KMS-11 (cell line): ENCODE measurements around the gene ANK3.

Experiments
- H2AFZ ChIP-seq: fragments of 200-600 bp; sonication (generic); 2 replicates; pipeline ENCODE4 v1.6.1; 2016; ENCODE audit warnings: antibody characterized with exemption, mixed run types, low read depth
- H3K27ac ChIP-seq: fragments of 200-600 bp; sonication (generic); 2 replicates; pipeline ENCODE4 v1.6.1; 2016; ENCODE audit warnings: mild to moderate bottlenecking, mixed run types
- H3K27me3 ChIP-seq: fragments of 200-600 bp; sonication (generic); 2 replicates; pipeline ENCODE4 v1.6.1; 2017; ENCODE audit warnings: mild to moderate bottlenecking, low read depth, mixed run types, moderate library complexity; ENCODE audit not compliant: insufficient read depth
- H3K36me3 ChIP-seq: fragments of 200-600 bp; sonication (generic); 2 replicates; pipeline ENCODE4 v1.6.1; 2017; ENCODE audit warnings: mild to moderate bottlenecking, mixed run types; ENCODE audit not compliant: insufficient read depth
- H3K4me1 ChIP-seq: fragments of 200-600 bp; sonication (generic); 2 replicates; pipeline ENCODE4 v1.6.1; 2016; ENCODE audit warnings: mild to moderate bottlenecking, low read depth, mixed run types; ENCODE audit not compliant: poor library complexity, severe bottlenecking
- H3K4me2 ChIP-seq: fragments of 200-600 bp; sonication (generic); 2 replicates; pipeline ENCODE4 v1.7.0; 2016; ENCODE audit warnings: mild to moderate bottlenecking, mixed run types
- H3K4me3 ChIP-seq: fragments of 200-600 bp; sonication (generic); IDR thresholded peaks from 2 replicates; pipeline ENCODE4 v1.6.1; 2017; ENCODE audit warnings: low read depth, low read length, mixed read lengths; ENCODE audit not compliant: insufficient read depth
- H3K79me2 ChIP-seq: fragments of 200-600 bp; sonication (generic); 2 replicates; pipeline ENCODE4 v1.6.1; 2016; ENCODE audit warnings: low read depth, mixed run types; ENCODE audit not compliant: insufficient read depth
- H3K9ac ChIP-seq: fragments of 200-600 bp; sonication (generic); 2 replicates; pipeline ENCODE4 v1.6.1; 2016; ENCODE audit warnings: mild to moderate bottlenecking, mixed run types
- H4K20me1 ChIP-seq: fragments of 200-600 bp; sonication (generic); 2 replicates; pipeline ENCODE4 v1.6.1; 2016; ENCODE audit warnings: mild to moderate bottlenecking, mixed run types; ENCODE audit not compliant: insufficient read depth
- TF ChIP-seq, protein P1 (sequence below): fragments of 200-600 bp; sonication (generic); conservative IDR thresholded peaks from 2 replicates; pipeline ENCODE4 v1.6.1; 2017; ENCODE audit warnings: low read depth, mild to moderate bottlenecking, antibody characterized with exemption, low read length, moderate library complexity, mixed read lengths

The ANK3 gene

DNA sequence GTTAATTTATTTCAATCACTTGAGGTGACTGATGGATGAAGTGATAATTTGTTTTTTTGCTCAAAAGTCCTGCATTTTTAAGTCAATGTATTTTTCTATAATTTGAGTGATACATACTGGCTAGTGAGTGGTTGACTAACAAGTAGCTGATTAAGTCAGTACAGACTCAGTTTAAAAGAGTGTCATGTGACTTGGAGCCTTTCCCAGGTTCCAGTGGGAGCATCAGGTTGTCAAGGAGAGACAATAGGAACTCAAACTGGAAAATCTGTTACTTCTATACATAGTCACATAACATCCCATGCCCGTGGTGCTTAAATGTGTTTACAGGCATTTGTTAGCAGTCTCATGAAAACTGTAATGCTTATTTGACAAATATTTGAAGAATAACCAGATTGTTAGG, 154.7 kb downstream of the ANK3 start:
- TF ChIP-seq, protein P1, sequence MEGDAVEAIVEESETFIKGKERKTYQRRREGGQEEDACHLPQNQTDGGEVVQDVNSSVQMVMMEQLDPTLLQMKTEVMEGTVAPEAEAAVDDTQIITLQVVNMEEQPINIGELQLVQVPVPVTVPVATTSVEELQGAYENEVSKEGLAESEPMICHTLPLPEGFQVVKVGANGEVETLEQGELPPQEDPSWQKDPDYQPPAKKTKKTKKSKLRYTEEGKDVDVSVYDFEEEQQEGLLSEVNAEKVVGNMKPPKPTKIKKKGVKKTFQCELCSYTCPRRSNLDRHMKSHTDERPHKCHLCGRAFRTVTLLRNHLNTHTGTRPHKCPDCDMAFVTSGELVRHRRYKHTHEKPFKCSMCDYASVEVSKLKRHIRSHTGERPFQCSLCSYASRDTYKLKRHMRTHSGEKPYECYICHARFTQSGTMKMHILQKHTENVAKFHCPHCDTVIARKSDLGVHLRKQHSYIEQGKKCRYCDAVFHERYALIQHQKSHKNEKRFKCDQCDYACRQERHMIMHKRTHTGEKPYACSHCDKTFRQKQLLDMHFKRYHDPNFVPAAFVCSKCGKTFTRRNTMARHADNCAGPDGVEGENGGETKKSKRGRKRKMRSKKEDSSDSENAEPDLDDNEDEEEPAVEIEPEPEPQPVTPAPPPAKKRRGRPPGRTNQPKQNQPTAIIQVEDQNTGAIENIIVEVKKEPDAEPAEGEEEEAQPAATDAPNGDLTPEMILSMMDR: no peak
- Histone ChIP-seq H3K27ac (no peak overlapping the region), H3K4me3 (no peak overlapping the region), H3K4me2 (no peak overlapping the region), H3K9ac (no peak overlapping the region), H4K20me1 (peaks cover 69% of the 10 kb centered on the region), H2AFZ (no peak overlapping the region), H3K27me3 (no peaks in the 10 kb centered on the region), H3K4me1 (peaks cover 62% of the 10 kb centered on the region), H3K36me3 (no peaks in the 10 kb centered on the region), H3K79me2 (peaks cover 34% of the 10 kb centered on the region; the same call in 1 of the 2 replicates)

DNA sequence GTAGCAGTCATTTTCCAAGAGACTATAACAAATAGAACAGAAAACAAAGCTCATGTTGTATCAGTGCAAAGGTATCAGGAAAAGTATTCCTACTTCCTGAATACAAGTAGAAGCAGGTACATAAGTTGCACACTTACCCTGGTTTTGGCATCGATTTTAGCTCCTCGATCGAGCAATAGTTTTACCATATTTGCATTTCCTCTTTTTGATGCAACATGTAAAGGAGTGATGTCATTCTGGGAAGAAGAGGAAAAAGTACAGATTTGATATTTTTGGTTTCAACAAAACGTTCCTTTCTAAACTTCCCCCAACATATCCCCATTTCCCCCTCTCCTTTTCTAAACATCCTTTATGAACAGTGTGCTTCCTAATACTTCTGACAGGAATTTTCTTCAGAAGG, 155.1 kb downstream of the ANK3 start:
- H3K4me3 ChIP-seq: no peak overlapping the region
- H4K20me1 ChIP-seq: peaks cover 67% of the 10 kb centered on the region
- no peak overlapping the region for H3K9ac ChIP-seq
- H2AFZ ChIP-seq: no peak overlapping the region
- H3K79me2 ChIP-seq: peaks cover 36% of the 10 kb centered on the region; the same call in 1 of the 2 replicates
- H3K27me3 ChIP-seq: no peaks in the 10 kb centered on the region
- H3K4me2 ChIP-seq: no peak overlapping the region
- peaks cover 60% of the 10 kb centered on the region for H3K4me1 ChIP-seq
- H3K36me3 ChIP-seq: no peaks in the 10 kb centered on the region
- TF ChIP-seq, protein P1: no peak
- H3K27ac ChIP-seq: no peak overlapping the region

DNA sequence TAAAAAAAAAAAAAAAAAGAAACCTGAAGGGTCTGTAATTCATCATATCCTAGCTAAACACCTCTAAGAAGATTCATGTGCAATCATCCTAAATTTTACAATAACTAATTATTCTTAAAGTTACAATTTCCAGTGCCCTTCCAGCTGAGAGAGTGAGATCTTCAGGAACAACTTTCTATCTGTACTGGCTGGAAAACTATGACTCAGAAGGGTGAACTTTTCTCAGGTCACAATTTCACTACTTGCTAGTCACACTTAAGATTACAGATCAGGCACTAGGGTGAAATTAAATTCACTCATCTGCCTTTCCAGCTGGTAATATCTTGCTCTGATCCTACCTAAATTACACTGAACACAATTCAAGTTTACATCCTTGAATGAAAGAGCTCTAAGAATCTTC, 158.8 kb downstream of the ANK3 start:
- Histone ChIP-seq H3K4me1 (peaks cover 23% of the 10 kb centered on the region), H3K4me3 (no peak overlapping the region), H2AFZ (no peak overlapping the region), H3K79me2 (peaks cover 21% of the 10 kb centered on the region; the same call in 1 of the 2 replicates), H3K27ac (no peak overlapping the region), H4K20me1 (peaks cover 36% of the 10 kb centered on the region; the same call in 1 of the 2 replicates), H3K4me2 (no peak overlapping the region), H3K27me3 (no peaks in the 10 kb centered on the region), H3K9ac (no peak overlapping the region), H3K36me3 (no peaks in the 10 kb centered on the region)
- TF ChIP-seq, protein P1: no peak

DNA sequence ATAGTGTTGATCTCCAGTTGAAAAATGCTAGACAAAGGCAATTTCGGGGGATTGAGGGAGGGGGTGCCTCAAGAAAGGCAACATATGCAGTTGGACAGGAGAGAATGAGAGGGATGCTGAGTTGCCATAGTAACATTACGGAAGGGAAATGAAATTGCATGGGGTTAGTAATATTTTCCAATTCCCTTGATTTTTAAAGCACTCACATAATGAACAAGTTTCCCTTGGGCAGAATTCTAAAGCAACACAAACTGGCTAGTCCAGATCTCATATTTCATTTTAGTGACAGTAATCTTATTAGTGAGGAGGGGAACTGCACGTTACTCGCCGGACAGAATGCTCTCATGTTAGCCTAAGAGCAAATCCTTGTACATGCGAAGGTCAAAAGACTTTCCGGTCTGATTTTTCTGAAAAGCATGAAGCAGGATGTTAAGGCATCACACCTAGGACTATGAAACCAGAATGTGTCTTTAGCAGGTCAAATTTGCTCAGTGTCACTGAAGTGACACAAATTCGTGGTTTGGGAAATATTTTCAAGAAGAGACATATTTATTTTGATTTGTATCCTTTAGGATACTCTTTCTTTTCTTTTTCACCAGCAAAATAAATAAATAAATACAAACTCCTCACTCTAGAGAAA, 165.5 kb downstream of the ANK3 start:
- Histone ChIP-seq H3K4me2 (no peak overlapping the region), H2AFZ (no peak overlapping the region), H3K27ac (no peak overlapping the region), H3K27me3 (no peaks in the 10 kb centered on the region), H3K79me2 (peaks cover 9% of the 10 kb centered on the region; the same call in 1 of the 2 replicates), H3K9ac (no peak overlapping the region), H4K20me1 (0 out of 2 replicates have a peak, but pooled peaks cover 4% of the 10 kb centered on the region), H3K36me3 (0 out of 2 replicates have a peak, but pooled peaks cover 6% of the 10 kb centered on the region), H3K4me3 (no peak overlapping the region), H3K4me1 (no peaks in the 10 kb centered on the region)
- TF ChIP-seq, protein P1: no peak
